Uterus (tissue), 2 donors: Measurements from ENCODE around the gene CTIF.

Source experiments
- CTCF ChIP-seq, 4 experiments: fragments of 200-600 bp in 2 of 4; fragments of 450-650 bp in 2 of 4; sonication (generic) in 2 of 4; IDR thresholded peaks; one replicate each; pipeline ENCODE4 v1.5.1; 2016 to 2019; ENCODE audit warnings: antibody characterized with exemption in 4 of 4, mild to moderate bottlenecking in 2 of 4, moderate library complexity in 1 of 4
- POLR2A ChIP-seq, 2 donors: fragments of 450-650 bp; IDR thresholded peaks; one replicate each; pipeline ENCODE4 v1.6.1; 2016; ENCODE audit warnings: antibody characterized with exemption in 2 of 2, mild to moderate bottlenecking in 1 of 2, moderate library complexity in 1 of 2

DNA sequence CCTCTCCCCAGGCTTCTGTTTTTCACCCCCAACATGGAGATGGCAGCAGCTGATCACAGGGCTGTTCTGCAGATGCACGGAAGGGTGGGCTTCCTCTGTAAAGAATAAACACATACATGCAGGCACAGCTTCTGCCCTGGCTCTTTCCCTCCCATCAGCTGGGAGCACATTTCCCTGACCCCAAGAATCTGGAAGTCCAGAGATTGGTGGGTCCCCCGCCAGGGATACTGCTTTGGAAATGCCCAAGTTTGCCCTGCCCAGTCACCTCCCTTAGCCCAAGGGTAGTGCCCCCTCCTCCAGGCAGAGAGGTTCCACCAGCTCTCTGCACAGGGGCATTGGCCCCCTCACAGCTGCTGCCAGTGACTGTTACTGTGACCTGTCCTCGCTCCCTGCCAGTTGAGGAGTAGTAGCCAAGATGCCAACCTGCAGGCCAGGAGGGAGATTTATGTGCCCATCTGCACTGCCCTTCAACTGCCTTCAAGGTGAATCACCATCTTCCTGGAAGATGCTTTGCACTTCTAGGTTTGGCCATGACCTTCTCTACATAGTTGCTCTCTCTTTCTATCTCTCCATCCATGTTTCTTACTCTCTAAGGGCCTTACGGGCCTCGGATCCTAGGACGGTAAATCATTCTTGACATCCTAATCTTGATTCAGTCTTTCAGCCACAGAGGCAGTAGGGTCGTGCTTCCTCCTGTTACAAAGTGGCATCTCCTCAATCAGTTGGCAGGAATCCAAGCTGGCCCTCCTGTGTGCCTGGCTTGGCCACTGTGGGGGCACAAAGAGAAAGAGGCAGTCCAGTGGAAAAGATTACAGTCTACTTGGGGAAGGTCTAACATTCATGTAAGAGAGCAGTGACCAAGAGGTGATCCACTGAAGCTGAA lies 121.8 kb downstream of the CTIF start:
- TF ChIP-seq CTCF (IDR thresholded peaks at IDR 0.05) = no peak
- TF ChIP-seq POLR2A (IDR thresholded peaks at IDR 0.05) = no peak
